Osteocyte (in vitro differentiated cells): ENCODE results near the gene ZNF445. TPM values are rescaled to one million over a fixed set of nuclear protein-coding genes. Genes with fewer than 3 reads are reported as not detected.
"Not testable (repeated sequence)": the region's sequence is repeated elsewhere in the genome, so short reads cannot be mapped to it uniquely, and the experiment has no call there.

Source experiments
- DNase-seq: peaks from one replicate; pipeline ENCODE4 v3.0.0; 2021; ENCODE audit warnings: mixed read lengths; ENCODE audit not compliant: unreplicated experiment; ENCODE audit errors: extremely low spot score
- H3K27ac Mint-ChIP-seq: one replicate; pipeline ENCODE4 v1.8.0; 2021; ENCODE audit warnings: mild to moderate bottlenecking, mixed read lengths; ENCODE audit not compliant: unreplicated experiment
- H3K27me3 Mint-ChIP-seq: one replicate; pipeline ENCODE4 v1.8.0; 2021; ENCODE audit warnings: mixed read lengths; ENCODE audit not compliant: unreplicated experiment
- H3K36me3 Mint-ChIP-seq: one replicate; pipeline ENCODE4 v1.8.0; 2021; ENCODE audit warnings: mixed read lengths; ENCODE audit not compliant: unreplicated experiment
- H3K4me1 Mint-ChIP-seq: one replicate; pipeline ENCODE4 v1.8.0; 2021; ENCODE audit warnings: mixed read lengths; ENCODE audit not compliant: unreplicated experiment
- H3K4me3 Mint-ChIP-seq: one replicate; pipeline ENCODE4 v1.8.0; 2021; ENCODE audit warnings: mild to moderate bottlenecking, moderate library complexity, mixed read lengths; ENCODE audit not compliant: unreplicated experiment
- H3K9me3 Mint-ChIP-seq: one replicate; pipeline ENCODE4 v1.8.0; 2021; ENCODE audit warnings: mixed read lengths; ENCODE audit not compliant: unreplicated experiment
- total RNA-seq: library from RNA; stranded (reverse); gene quantifications from 2 replicates; pipeline ENCODE4 v1.2.1, GENCODE V29; 2021
- TF ChIP-seq, protein P1 (sequence below): fragments of 200-600 bp; sonication (generic); IDR thresholded peaks from 2 replicates; pipeline ENCODE4 v1.5.0; 2021; ENCODE audit warnings: antibody characterized with exemption, mild to moderate bottlenecking, moderate library complexity

Gene ZNF445
- total RNA-seq, 1 donor from 2014 or later = 26.1 TPM

DNA sequence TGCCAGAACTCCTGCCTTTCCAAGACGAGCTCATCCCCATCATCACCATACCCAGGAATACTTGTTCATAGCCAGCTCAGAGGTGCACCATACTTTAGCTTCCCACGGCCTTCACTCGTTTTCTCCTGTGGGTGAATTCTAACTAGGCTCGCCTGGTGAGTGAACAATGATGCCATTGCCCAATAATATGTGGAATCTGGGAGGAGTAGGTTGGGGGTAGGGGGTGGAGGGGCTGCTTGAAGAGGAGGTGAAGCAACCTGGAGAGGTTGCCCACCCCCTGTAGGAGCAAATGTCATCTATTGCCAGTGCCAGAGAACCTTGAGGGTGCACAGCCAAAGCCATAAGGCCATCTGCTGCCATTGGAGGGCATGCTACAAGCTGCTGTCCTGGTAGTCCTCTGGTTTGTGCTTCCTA, 592 bp upstream of the ZNF445 start:
- H3K4me1 Mint-ChIP-seq = peaks cover 31% of the 10 kb centered on the region
- H3K27me3 Mint-ChIP-seq = no peaks in the 10 kb centered on the region
- no peaks in the 10 kb centered on the region for H3K36me3 Mint-ChIP-seq
- no peaks in the 10 kb centered on the region for H3K9me3 Mint-ChIP-seq
- peak overlapping the region; percentile 85 for H3K27ac Mint-ChIP-seq
- peak overlapping the region; percentile 94 for H3K4me3 Mint-ChIP-seq
- TF ChIP-seq, protein P1, sequence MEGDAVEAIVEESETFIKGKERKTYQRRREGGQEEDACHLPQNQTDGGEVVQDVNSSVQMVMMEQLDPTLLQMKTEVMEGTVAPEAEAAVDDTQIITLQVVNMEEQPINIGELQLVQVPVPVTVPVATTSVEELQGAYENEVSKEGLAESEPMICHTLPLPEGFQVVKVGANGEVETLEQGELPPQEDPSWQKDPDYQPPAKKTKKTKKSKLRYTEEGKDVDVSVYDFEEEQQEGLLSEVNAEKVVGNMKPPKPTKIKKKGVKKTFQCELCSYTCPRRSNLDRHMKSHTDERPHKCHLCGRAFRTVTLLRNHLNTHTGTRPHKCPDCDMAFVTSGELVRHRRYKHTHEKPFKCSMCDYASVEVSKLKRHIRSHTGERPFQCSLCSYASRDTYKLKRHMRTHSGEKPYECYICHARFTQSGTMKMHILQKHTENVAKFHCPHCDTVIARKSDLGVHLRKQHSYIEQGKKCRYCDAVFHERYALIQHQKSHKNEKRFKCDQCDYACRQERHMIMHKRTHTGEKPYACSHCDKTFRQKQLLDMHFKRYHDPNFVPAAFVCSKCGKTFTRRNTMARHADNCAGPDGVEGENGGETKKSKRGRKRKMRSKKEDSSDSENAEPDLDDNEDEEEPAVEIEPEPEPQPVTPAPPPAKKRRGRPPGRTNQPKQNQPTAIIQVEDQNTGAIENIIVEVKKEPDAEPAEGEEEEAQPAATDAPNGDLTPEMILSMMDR = no peak
- DNase-seq = peak; percentile 57

DNA sequence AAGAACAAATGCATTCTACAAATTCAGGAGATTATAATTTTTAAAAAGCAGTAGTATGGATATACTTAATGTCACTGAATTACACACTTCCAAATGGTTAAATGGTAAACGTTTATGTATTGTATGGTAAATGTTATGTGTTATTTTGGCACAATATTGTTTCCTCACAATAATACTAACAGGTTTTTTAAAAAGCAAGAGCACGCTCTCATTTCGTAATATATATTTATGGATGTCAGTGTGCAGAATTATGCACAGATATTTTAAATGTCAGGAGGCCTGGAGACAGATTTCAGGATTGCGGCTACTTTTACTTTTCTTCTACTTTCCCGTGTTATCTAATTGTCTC, 533 bp downstream of the ZNF445 start:
- Mint-ChIP-seq H3K27ac (peak overlapping the region; percentile 83), H3K9me3 (no peaks in the 10 kb centered on the region), H3K27me3 (no peaks in the 10 kb centered on the region)

DNA sequence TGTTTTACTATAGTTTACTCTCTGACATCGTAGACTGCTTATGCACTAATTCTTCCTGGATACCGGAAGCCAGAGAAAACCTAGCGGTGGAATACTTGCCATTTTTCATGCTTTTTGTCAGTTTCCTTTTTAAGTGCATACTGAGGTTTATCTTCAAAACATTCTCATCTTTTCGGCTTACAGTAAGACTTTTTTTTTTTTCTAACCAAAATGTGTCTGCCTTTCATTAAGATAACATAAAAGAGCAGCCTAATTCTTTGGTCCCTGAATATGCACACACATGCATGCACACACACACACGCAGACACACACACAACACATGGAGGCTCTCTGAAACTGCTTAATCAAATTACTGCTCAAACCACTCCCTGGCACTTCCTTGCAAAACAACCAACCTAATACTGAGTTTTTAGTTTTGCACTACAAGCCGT, 1.3 kb downstream of the ZNF445 start:
- H3K27me3 Mint-ChIP-seq = no peaks in the 10 kb centered on the region
- H3K4me1 Mint-ChIP-seq = peaks cover 39% of the 10 kb centered on the region
- H3K27ac Mint-ChIP-seq = peak overlapping the region; percentile 43
- H3K9me3 Mint-ChIP-seq = no peaks in the 10 kb centered on the region
- TF ChIP-seq, protein P1 = no peak
- DNase-seq = peak; percentile 21
- H3K4me3 Mint-ChIP-seq = peak overlapping the region; percentile 90
- no peaks in the 10 kb centered on the region for H3K36me3 Mint-ChIP-seq

More for the DNA sequence above, 533 bp downstream of the ZNF445 start:
- DNase-seq = no peak
- H3K4me3 Mint-ChIP-seq = peak overlapping the region; percentile 90
- no peaks in the 10 kb centered on the region for H3K36me3 Mint-ChIP-seq
- H3K4me1 Mint-ChIP-seq = peaks cover 34% of the 10 kb centered on the region
- TF ChIP-seq, protein P1 = no peak

DNA sequence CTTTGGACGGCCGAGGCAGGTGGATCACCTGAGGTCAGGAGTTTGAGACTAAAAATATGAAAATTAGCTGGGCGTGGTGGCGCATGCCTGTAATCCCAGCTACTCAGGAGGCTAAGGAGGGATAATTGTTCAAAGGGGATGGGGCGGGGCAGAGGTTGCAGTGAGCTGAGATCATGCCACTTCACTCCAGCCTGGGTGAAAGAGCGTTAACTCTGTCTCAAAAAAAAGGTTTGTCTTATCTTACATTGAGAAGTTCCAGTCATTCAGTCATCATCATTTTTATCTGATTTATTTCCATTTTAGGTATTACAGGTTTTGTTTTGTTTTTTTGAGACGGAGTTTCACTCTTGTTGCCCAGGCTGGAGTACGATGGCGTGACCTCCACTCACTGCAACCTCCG, 2.6 kb downstream of the ZNF445 start:
- not testable (repeated sequence) for H3K4me3 Mint-ChIP-seq, H3K9me3 Mint-ChIP-seq, H3K27me3 Mint-ChIP-seq, H3K36me3 Mint-ChIP-seq
- Mint-ChIP-seq H3K4me1 (peaks cover 39% of the 10 kb centered on the region), H3K27ac (peak overlapping the region; percentile 44)
- peak; percentile 10 for DNase-seq

DNA sequence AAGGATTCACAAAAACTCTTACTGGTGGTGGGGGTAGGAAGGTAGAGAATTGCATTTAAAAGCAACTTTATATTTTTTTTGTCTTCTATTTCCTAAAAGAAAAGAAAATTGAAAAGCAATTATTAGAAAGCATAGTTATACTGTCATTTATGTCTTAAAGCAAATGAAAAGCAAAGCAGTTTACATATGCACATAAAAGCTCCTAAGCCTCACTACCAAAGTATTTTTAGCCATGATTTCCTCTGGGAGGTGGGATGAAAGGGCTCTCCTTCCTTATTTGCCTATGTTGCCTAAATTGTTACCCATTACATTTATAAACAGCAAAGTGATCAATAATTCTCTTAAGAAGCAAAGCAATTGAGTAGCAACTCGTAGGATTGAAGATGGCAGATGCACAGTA, 7.0 kb downstream of the ZNF445 start:
- H3K36me3 Mint-ChIP-seq = peaks cover 13% of the 10 kb centered on the region
- no peak overlapping the region for H3K27ac Mint-ChIP-seq
- H3K27me3 Mint-ChIP-seq = no peaks in the 10 kb centered on the region
- H3K4me3 Mint-ChIP-seq = no peak overlapping the region
- DNase-seq = no peak
- no peaks in the 10 kb centered on the region for H3K9me3 Mint-ChIP-seq
- TF ChIP-seq, protein P1 = no peak
- peaks cover 26% of the 10 kb centered on the region for H3K4me1 Mint-ChIP-seq

DNA sequence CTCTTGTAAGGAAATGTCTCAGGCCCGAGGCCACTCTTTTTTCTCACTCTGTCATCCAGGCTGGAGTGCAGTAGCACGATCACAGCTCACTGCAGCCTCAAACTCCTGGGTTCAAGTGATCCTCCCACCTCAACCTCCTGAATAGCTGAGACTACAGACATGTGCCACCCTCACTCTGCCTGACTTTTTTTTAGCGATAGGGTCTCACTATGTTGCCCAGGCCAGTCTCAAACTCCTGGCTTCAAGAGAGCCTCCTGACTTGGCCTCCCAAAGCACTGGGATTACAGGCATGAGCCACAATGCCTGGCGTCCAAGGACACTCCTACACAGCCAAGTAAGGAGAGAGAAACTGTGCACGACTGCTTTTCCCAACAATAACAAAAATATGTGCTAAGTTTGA, 7.6 kb downstream of the ZNF445 start:
- TF ChIP-seq, protein P1 = no peak
- Mint-ChIP-seq H3K27me3 (no peaks in the 10 kb centered on the region), H3K36me3 (peaks cover 18% of the 10 kb centered on the region), H3K9me3 (no peaks in the 10 kb centered on the region), H3K4me1 (peaks cover 26% of the 10 kb centered on the region), H3K4me3 (no peak overlapping the region), H3K27ac (no peak overlapping the region)
- DNase-seq = peak; percentile 36
